GM12873 (cell line): ENCODE results near the gene CTDSPL2.

Experiments used
- CTCF ChIP-seq: IDR thresholded peaks from 2 replicates; pipeline ENCODE4 v1.5.1; 2012; ENCODE audit warnings: low read depth, mild to moderate bottlenecking, moderate library complexity, low read length, control low read depth; ENCODE audit not compliant: insufficient read depth; ENCODE audit errors: missing control alignments

The CTDSPL2 gene

DNA sequence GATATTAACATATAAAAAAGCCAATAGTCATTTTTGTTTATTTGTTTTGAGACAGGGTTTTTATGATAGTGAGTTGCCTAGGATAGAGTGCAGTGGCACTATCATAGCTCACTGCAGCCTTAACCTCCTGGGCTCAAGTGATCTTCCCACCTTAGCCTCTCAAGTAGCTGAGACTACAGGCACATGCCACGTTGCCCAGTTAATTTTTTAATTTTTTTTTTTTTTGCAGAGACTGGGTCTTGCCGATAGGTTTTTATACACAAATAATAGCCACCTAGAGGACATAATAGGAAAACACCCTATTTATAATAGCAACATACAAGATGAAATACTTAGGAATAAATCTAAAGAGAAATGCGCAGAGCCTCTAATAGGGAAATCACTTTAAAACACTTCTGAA is 122.8 kb downstream of the CTDSPL2 start:
- TF ChIP-seq CTCF, result no peak

DNA sequence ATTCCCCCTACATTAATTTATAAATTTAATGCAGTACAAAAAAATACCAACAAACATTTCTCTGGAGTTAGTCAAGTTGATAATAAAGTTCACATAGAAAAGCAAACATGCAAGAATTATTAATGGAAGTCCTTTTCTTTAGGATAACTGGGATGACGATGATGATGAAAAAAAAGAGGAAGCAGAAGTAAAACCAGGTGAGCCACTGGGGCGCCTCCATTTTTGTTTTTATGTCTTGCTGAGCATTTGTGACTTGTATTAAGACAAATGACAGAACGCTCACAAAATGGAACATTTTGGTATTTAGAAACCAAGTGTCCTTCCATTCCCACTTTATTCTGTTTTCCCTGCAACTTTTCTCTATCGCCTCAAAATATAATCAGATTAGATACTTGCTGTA is 123.3 kb downstream of the CTDSPL2 start:
- TF ChIP-seq CTCF, result no peak

DNA sequence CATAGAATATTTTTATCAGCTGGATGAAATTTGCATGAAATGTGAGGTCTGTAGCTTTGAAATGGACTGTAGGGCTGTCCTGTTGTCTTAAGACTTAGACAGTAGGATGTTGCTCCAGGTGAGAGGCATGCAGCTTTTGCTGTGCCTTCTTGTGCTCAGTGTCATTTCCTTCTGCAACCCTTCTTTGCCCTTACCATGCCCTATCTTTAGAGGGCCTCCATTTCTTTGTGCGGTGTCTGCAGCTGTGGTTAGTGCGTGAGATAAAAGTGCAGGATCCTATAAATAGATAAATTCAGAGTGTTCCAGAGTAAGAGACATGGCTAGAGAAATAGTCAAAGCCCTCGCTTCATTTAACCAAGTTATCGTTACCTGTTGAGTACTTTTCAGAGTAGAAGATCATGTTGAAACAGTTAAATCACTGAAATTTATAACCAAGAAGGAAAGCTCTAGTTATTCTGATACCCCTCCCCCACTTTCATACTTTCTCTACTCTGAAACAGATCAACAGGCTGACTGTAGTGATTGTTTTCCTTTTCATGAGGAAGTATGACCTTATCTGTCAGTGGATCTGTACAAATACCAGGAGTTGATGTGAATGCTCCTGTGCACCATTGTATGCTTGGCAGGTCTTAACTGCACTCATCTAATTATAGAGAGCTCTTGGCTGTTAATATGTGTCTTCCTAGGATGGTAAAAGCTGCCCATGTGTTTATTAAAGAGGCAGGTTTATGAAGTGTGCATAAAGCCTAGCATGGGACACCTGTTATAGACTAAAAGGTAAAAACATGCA is 127.7 kb downstream of the CTDSPL2 start:
- no peak for TF ChIP-seq CTCF

DNA sequence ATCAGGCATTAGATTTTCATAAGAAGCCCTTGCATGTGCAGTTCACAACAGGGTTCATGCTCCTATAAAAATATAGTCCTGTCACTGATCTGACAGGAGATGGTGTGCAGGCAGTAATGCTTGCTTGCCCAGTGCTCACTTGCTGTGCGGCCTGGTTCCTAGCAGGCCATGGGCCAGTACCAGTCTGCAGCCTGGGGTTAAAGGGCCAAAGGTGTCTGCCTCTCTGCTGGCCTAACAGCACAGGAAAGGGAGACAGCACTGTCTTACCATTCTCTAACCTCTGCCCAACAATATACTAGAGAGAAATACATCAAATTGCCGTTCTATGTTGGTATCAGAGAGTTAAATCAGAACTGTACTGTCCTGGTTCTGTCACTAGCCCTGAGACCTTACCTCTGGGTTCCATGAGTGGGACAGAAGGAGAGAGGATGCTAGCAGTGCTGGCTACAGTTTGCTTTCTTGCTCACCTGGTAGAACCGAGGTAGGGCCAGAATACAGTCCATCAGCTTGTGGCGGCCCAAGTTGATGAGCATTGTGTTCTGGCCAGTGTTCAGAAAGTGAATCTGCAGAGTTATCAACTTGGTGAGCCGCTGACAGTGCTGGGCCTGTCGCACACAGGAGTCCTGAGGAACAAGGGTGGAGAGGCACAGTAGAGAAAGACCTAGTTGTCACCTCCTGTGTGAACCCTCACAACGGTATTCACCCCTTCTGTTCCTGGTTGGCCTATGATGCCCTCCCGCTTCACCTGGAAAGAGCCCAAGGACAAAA is 138.1 kb downstream of the CTDSPL2 start:
- TF ChIP-seq CTCF, result no peak

GRCh38 chr15:44566155-44566540 is 138.7 kb downstream of the CTDSPL2 start:
- TF ChIP-seq CTCF, result no peak

DNA sequence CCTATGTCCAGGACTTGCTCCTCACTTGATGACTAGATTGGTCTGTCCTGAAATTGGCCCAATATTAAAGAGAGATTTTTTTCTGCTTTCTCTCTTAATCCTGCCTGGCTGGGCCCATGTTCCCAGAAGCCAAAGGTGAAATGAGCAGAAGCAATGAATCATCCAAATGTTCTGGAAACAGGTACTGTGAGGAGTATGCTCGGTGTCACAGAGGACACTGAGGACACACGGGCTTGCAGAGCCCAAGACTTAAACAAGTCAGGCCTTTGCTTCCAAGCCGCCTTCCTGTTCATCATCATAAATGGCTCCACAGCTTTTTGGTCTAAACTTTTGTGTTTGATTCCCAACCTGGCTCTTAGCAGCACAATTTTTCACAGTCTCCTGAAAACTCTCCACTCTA is 140.9 kb downstream of the CTDSPL2 start:
- no peak for TF ChIP-seq CTCF

GRCh38 chr15:44569316-44569715 is 141.9 kb downstream of the CTDSPL2 start:
- no peak for TF ChIP-seq CTCF
